ENCODE data around the gene ANAPC7.
"Not testable (repeated sequence)": the region's sequence is repeated elsewhere in the genome, so short reads cannot be mapped to it uniquely, and the experiment has no call there.

Gene ANAPC7

DNA sequence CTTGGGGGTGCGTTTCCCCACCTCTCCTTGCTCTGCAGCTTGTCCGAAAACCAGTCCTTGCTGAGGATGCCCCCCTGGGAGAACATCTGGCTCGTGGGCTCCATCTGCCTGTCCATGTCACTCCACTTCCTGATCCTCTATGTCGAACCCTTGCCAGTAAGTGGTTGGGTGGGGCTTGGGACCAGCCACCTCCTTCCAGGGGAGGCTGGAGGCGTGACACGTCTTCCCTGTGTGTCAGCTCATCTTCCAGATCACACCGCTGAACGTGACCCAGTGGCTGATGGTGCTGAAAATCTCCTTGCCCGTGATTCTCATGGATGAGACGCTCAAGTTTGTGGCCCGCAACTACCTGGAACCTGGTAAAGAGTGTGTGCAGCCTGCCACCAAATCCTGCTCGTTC lies 57.5 kb downstream of the ANAPC7 start:
- no peak for DNase-seq

GRCh38 chr12:110345176-110345661 lies 58.3 kb downstream of the ANAPC7 start:
- DNase-seq = no peak

DNA sequence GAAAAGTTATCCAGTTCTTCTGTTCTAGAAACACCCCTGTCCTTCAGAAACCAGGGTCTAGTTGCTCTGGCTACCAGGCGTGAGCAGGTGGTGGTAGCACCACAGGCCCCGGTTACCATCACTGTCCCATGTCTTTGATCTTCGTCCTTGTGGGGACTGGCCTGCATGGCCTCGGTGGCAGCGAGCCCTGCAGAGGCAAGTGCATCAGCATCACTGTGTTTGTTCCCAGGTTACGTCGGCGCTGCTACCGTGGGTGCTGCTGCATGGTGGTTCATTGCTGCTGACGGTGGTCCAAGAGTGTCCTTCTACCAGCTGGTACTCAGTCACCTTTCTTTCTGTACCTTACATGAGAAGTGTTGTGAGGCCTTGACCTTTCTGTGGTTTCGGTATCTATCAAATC lies 58.9 kb downstream of the ANAPC7 start:
- DNase-seq = no peak

DNA sequence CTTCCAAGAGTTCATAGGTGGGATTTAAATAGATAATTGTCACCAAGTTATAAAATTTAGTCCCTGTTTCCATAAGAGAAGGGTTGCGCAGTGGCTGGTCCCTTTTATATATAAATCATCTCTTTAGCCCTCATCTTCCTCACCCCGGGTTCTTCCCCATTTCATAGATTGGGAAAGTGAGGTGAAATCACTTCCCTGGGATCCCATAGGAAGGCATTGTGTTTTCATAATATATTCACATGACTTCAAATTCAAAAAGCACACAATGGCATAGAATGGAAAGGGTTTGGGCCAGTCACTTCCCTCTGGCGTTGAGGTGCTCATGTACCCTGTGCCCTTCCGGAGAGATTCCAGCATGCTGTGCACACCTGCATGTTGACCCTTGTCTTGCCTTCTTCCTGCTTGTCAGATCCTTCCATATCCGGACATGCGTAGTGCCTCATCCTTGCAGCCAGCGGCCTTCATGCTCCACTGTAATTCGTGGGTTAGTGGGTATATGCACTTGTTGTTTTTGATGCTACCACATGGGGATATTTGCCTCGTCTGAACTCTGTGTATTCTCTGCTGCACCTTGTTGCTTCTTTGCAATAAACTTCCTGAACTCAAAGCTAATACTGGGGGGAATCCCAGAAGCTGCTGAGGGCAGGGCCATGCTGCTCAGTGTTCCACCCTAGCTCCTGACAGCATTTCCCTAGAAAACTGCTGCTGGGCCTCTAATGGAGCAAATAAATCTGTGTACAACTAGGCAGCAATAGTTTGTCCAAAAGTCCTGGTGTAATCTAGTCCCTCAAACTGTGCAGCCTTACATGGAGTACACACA lies 59.6 kb downstream of the ANAPC7 start:
- no peak for DNase-seq

DNA sequence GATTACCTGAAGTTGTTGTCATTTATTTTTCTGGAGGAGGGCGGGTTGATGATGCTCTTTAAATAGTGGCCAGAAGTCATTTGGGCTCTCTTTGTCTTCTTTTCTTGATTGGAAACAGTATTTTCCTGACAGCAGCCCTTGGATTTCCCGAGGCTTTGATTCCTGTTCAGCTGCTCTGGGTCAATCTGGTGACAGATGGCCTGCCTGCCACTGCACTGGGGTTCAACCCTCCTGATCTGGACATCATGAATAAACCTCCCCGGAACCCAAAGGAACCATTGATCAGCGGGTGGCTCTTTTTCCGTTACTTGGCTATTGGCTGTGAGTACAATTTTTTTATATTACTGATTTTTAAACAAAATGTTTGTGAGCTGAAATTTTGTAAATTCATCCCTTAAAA lies 60.4 kb downstream of the ANAPC7 start:
- DNase-seq = no peak

DNA sequence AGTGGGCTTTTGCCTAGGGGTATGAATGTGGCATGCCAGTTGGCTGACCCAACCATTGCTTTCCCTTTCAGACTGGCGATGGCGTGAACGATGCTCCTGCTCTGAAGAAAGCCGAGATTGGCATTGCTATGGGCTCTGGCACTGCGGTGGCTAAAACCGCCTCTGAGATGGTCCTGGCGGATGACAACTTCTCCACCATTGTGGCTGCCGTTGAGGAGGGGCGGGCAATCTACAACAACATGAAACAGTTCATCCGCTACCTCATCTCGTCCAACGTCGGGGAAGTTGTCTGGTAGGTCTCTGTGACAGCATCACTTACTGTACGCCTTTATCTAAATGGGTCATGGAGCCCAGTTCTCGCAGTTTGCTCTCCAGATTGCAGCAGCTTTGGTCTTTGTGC lies 61.4 kb downstream of the ANAPC7 start:
- no peak for DNase-seq

DNA sequence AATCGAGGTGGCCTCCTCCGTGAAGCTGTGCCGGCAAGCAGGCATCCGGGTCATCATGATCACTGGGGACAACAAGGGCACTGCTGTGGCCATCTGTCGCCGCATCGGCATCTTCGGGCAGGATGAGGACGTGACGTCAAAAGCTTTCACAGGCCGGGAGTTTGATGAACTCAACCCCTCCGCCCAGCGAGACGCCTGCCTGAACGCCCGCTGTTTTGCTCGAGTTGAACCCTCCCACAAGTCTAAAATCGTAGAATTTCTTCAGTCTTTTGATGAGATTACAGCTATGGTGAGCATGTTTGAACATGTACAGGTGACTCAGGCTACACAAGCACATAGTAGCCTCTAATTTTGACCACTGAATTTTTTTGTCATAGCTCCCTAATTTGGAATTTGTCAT lies 62.8 kb downstream of the ANAPC7 start:
- DNase-seq = no peak

- DNase-seq = not testable (repeated sequence)
Observed at GRCh38 chr12:110340261-110340660, 63.2 kb downstream of the ANAPC7 start.

DNA sequence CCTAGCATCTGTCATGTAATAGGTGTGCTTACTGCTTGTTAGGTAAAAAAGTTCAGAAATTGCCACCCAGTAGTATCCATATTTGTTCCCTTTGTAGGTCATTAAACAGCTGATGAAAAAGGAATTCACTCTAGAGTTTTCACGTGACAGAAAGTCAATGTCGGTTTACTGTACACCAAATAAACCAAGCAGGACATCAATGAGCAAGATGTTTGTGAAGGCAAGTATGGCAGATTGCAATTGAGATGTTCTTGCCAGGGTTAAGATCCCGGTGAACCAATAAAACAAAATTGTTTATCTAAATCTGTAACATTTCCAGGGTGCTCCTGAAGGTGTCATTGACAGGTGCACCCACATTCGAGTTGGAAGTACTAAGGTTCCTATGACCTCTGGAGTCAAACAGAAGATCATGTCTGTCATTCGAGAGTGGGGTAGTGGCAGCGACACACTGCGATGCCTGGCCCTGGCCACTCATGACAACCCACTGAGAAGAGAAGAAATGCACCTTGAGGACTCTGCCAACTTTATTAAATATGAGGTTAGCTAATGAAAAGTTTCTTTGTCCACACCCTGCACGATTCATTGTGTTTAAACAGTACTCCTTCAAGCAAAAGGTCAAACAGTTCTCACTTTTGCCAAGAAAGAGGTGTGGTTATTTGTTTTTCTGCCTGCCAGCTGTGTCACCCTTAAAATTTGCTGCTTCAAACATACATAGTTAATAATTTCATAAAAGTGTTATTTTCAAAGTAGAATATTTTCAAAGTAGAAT lies 64.1 kb downstream of the ANAPC7 start:
- DNase-seq = no peak

DNA sequence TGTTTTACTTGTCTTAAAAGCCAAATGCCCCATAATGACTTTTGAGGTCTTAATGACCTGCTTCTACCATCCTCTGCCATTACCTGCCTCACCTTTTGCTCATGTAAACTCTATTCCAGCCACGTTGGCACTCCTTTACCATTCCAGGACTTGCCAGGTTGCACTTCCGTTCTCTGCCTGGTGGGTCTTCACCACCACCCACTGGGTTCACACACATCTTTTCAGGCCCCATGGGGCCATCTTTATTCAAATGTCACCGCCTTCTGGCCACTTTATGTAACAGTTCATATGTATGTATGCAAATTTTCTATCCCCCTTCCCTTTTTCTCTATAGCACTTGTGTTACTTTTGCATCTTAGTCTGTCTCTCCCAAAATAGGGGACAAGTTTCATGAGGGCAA lies 64.8 kb downstream of the ANAPC7 start:
- no peak for DNase-seq

DNA sequence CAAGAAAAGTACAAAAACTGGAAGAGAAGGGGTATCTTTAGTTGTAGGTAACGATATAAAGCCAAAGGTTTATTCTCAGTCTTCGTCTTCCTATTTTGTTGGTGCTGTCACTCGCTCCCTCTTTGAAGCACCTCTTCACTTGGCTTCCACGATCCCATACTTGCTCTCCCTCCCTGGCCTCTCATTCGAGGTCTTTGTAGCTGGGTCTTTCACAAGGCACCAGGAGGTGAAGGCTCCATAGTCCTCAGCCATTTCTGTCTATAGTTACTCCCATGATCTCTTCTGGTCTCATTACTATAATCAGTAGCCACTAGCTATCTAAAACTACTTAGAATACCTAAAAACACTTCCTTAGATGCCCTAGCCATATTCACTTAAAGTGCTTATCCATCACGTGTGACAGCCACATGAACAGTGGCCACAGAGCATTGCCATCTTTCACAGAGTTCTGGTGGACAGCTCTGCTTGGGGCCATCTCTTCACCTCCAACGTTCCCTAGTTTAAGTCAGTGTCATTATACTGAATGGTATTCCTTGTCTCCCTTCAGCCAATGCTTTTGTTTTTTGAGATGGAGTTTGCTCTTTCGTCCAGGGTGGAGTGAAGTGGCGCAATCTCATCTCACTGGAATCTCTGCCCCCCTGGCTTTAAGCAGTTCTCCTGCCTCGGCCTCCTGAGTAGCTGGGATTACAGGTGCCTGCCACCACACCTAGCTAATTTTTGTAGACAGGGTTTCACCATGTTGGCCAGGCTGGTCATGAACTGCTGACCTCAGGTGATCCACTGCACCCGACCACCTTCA lies 65.4 kb downstream of the ANAPC7 start:
- no peak for DNase-seq

GRCh38 chr12:110335481-110336045 lies 67.9 kb downstream of the ANAPC7 start:
- DNase-seq = no peak

DNA sequence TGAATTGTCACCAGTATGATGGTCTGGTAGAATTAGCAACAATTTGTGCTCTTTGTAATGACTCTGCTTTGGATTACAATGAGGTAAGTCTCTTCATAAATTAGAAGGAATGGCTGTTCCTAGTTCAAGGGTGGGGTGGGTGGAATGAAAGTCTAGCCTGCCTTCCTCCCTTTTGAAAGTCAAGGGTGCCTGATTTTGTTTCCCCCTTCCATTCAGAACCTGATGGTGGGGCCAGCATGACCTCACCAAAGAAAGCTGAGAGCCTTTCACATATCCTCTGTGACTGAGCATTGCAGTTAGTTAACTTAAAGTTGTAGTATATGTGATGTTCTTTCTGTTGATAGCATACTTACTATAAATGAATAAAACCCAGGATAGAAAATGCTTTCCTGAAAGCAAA lies 70.3 kb downstream of the ANAPC7 start:
- no peak for DNase-seq

- no peak for DNase-seq
Observed at GRCh38 chr12:110330544-110330943, 73.0 kb downstream of the ANAPC7 start.

DNA sequence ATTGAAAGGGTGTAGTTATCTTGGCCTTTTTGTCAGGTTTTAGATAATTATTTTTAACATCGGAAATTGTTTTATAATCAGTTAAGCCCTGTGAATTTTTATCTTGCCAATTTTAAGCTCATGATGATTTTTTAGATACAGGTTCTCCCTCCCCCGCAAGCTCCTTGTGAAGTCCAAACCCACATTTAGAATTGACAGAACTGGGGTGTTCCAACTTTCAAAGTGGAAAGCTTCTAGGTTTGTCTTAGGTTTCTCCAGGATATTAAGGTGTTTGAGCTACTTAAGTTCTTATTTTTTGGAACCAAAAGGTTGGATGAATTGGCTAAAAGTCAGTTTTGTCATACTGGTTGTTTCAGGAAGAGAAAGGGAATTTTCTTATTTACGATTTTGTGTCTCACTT lies 73.4 kb downstream of the ANAPC7 start:
- no peak for DNase-seq

DNA sequence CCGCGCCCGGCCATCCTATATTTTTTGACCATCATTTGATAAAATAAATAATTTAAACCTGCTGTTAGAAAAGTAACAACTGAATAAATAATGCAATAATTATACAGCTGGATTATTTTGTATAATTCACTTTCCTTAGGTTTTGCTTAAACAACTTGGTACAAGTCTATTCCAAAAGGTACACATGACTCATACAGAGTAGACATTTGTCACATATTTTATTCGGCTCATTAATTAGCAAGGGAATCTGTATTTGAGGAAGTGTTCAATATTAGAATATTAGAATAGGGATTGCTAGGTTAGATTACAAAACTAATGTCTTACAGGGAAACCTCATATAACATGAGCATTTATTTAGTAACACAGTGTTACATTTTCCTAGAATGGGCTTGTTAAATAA lies 73.8 kb downstream of the ANAPC7 start:
- DNase-seq = no peak

Measured in stimulated activated CD4-positive, alpha-beta T cell treated with anti-CD3 and anti-CD28 coated beads, Interleukin-2, amount 100 ng/mL, for 24 hours (primary cell).